Neural cell (in vitro differentiated cells): Measurements from ENCODE around the gene SLC13A3. TPM values are rescaled to one million over a fixed set of nuclear protein-coding genes. Genes with fewer than 3 reads are reported as not detected.

Experiments
- H2AFZ ChIP-seq: fragments of 200-600, 300-800 bp; sonication (generic), shearing (Covaris generic); 2 replicates; pipeline ENCODE4 v1.6.0; 2014; ENCODE audit warnings: low read depth, mild to moderate bottlenecking, antibody characterized with exemption, low read length, moderate library complexity
- H3F3A ChIP-seq: fragments of 200-600 bp; shearing (Covaris generic); 2 replicates; pipeline ENCODE4 v1.6.1; 2016; ENCODE audit warnings: mild to moderate bottlenecking, moderate library complexity, mixed read lengths, antibody characterized with exemption, low read length; ENCODE audit not compliant: insufficient read depth, poor library complexity, severe bottlenecking
- H3K27ac ChIP-seq: fragments of 200-600, 300-800 bp; sonication (generic), shearing (Covaris generic); 2 replicates; pipeline ENCODE4 v1.5.1; 2014; ENCODE audit warnings: mild to moderate bottlenecking, low read length, moderate library complexity
- H3K27me3 ChIP-seq: fragments of 300-800, 200-600 bp; sonication (generic), shearing (Covaris generic); 2 replicates; pipeline ENCODE4 v1.6.0; 2014; ENCODE audit warnings: mild to moderate bottlenecking, low read depth, low read length, moderate library complexity; ENCODE audit not compliant: insufficient read depth
- H3K36me3 ChIP-seq: fragments of 300-800, 200-600 bp; sonication (generic), shearing (Covaris generic); 2 replicates; pipeline ENCODE4 v1.5.1; 2014; ENCODE audit warnings: mild to moderate bottlenecking, antibody characterized with exemption, low read length, moderate library complexity; ENCODE audit not compliant: insufficient read depth
- H3K4me2 ChIP-seq: fragments of 300-800, 200-600 bp; sonication (generic), shearing (Covaris generic); 2 replicates; pipeline ENCODE4 v1.6.0; 2014; ENCODE audit warnings: mild to moderate bottlenecking, low read length
- H3K4me3 ChIP-seq: fragments of 300-800, 200-600 bp; sonication (generic), shearing (Covaris generic); 2 replicates; pipeline ENCODE4 v1.5.1; 2014; ENCODE audit warnings: mild to moderate bottlenecking, low read length, moderate library complexity
- H3K79me2 ChIP-seq: fragments of 200-600 bp; shearing (Covaris generic); replicated peaks from 2 replicates; pipeline ENCODE4 v1.6.0; 2014; ENCODE audit warnings: mild to moderate bottlenecking, low read length, moderate library complexity; ENCODE audit not compliant: insufficient read depth
- H3K9ac ChIP-seq: fragments of 300-800, 200-600 bp; sonication (generic), shearing (Covaris generic); 2 replicates; pipeline ENCODE4 v1.6.1; 2016; ENCODE audit warnings: mild to moderate bottlenecking, low read length, mixed read lengths
- H3K9me2 ChIP-seq: fragments of 200-600 bp; shearing (Covaris generic); 2 replicates; pipeline ENCODE4 v1.6.1; 2016; ENCODE audit warnings: mild to moderate bottlenecking, low read length, mixed read lengths; ENCODE audit not compliant: insufficient read depth
- H3K9me3 ChIP-seq: fragments of 200-600, 300-800 bp; sonication (generic), shearing (Covaris generic); 2 replicates; pipeline ENCODE4 v1.6.1; 2016; ENCODE audit warnings: mild to moderate bottlenecking, mixed run types, low read length, moderate library complexity, mixed read lengths
- H4K20me1 ChIP-seq: fragments of 200-600 bp; shearing (Covaris generic); 2 replicates; pipeline ENCODE4 v1.6.1; 2016; ENCODE audit warnings: mild to moderate bottlenecking, mixed run types; ENCODE audit not compliant: insufficient read depth
- CTCF ChIP-seq: fragments of 450-650 bp; IDR thresholded peaks from 2 replicates; pipeline ENCODE4 v1.5.1; 2014; ENCODE audit warnings: antibody characterized with exemption, mild to moderate bottlenecking, moderate library complexity; ENCODE audit not compliant: poor library complexity, severe bottlenecking
- EP300 ChIP-seq: fragments of 450-650 bp; conservative IDR thresholded peaks from 2 replicates; pipeline ENCODE4 v1.6.1; 2014; ENCODE audit warnings: antibody characterized with exemption, mild to moderate bottlenecking, moderate library complexity; ENCODE audit not compliant: poor library complexity, severe bottlenecking
- EZH2 ChIP-seq: fragments of 200-600, 300-800 bp; shearing (Covaris generic), sonication (generic); IDR thresholded peaks from 2 replicates; pipeline ENCODE4 v1.6.1; 2014; ENCODE audit warnings: antibody characterized with exemption, low read length, borderline replicate concordance, mild to moderate bottlenecking; ENCODE audit not compliant: insufficient read depth, poor library complexity, severe bottlenecking
- MXI1 ChIP-seq: fragments of 450-650 bp; conservative IDR thresholded peaks from 2 replicates; pipeline ENCODE4 v1.6.1; 2014; ENCODE audit warnings: antibody characterized with exemption, mild to moderate bottlenecking; ENCODE audit not compliant: poor library complexity, severe bottlenecking
- POLR2AphosphoS5 ChIP-seq: IDR thresholded peaks from 2 replicates; pipeline ENCODE4 v1.6.1; 2012
- RAD21 ChIP-seq: fragments of 450-650 bp; conservative IDR thresholded peaks from 2 replicates; pipeline ENCODE4 v1.6.1; 2014; ENCODE audit warnings: antibody characterized with exemption, mild to moderate bottlenecking, moderate library complexity
- REST ChIP-seq: IDR thresholded peaks from 2 replicates; pipeline ENCODE4 v1.6.1; 2012; ENCODE audit warnings: borderline replicate concordance
- SMC3 ChIP-seq: fragments of 450-650 bp; conservative IDR thresholded peaks from 2 replicates; pipeline ENCODE4 v1.6.1; 2014; ENCODE audit warnings: antibody characterized with exemption, mild to moderate bottlenecking, moderate library complexity; ENCODE audit not compliant: poor library complexity
- TAF1 ChIP-seq: IDR thresholded peaks from 2 replicates; pipeline ENCODE4 v1.6.1; 2012; ENCODE audit warnings: low read depth
- polyA plus RNA-seq: library from polyadenylated mRNA; depleted of rRNA; stranded (reverse); fragments of >200 nt; gene quantifications from 2 replicates; pipeline ENCODE4 v1.2.3, GENCODE V29; 2014

Gene SLC13A3
- polyA plus RNA-seq, 1 donor from 2014 or later, result 5.5 TPM

GRCh38 chr20:46634528-46634927 lies 16.7 kb downstream of the SLC13A3 start:
- no peak overlapping the region for H3K4me3 ChIP-seq
- H3K9me2 ChIP-seq, result no peaks in the 10 kb centered on the region
- no peak for TF ChIP-seq TAF1
- H2AFZ ChIP-seq, result no peak overlapping the region
- H3K4me2 ChIP-seq, result no peak overlapping the region
- no peaks in the 10 kb centered on the region for H3K27me3 ChIP-seq
- no peaks in the 10 kb centered on the region for H4K20me1 ChIP-seq
- no peaks in the 10 kb centered on the region for H3F3A ChIP-seq
- no peak overlapping the region for H3K9ac ChIP-seq
- H3K36me3 ChIP-seq, result no peaks in the 10 kb centered on the region
- H3K27ac ChIP-seq, result no peak overlapping the region
- H3K9me3 ChIP-seq, result no peaks in the 10 kb centered on the region
- no peaks in the 10 kb centered on the region for H3K79me2 ChIP-seq

- H3K9me3 ChIP-seq, result no peaks in the 10 kb centered on the region
- H3K27ac ChIP-seq, result no peak overlapping the region
- H2AFZ ChIP-seq, result no peak overlapping the region
- H4K20me1 ChIP-seq, result no peaks in the 10 kb centered on the region
- no peak overlapping the region for H3K9ac ChIP-seq
- H3K4me3 ChIP-seq, result no peak overlapping the region
- no peaks in the 10 kb centered on the region for H3F3A ChIP-seq
- no peaks in the 10 kb centered on the region for H3K27me3 ChIP-seq
- H3K79me2 ChIP-seq, result no peaks in the 10 kb centered on the region
- H3K9me2 ChIP-seq, result no peaks in the 10 kb centered on the region
- H3K4me2 ChIP-seq, result no peak overlapping the region
- H3K36me3 ChIP-seq, result no peaks in the 10 kb centered on the region
- TF ChIP-seq RAD21 (no peak), SMC3 (no peak), CTCF (no peak), REST (no peak), EP300 (no peak), EZH2 (no peak), TAF1 (no peak), POLR2AphosphoS5 (no peak), MXI1 (no peak)
Measured at GRCh38 chr20:46631874-46632446, 19.3 kb downstream of the SLC13A3 start.
